Measurements from ENCODE around the gene TMEM184C. TPM values are rescaled to one million over a fixed set of nuclear protein-coding genes. Genes with fewer than 3 reads are reported as not detected.

Gene TMEM184C
- total RNA-seq, 1 experiment from 2014 or later: 23.3 TPM

DNA sequence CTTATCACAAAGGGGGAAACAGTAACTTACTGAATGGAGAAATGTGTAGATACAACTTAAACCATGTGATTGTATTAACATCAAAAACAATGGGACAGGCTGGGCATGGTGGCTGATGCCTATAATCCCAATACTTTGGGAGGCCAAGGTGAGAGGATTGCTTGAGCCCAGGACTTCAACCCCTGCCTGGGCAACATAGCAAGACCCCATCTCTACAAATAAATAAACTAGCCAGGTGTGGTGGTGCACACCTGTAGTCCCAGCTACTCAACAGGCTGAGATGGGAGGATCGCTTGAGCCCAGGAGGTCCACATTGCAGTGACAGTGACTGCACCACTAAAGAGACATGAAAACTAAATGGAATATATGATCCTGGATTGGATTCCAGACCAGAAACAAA lies 26.4 kb downstream of the TMEM184C start:
- no peak for DNase-seq
- Mint-ChIP-seq H3K9me3 (ENCODE audit: low read depth, unreplicated experiment) (peaks cover 5% of the 10 kb centered on the region), H3K27me3 (ENCODE audit: unreplicated experiment) (no peaks in the 10 kb centered on the region), H3K36me3 (ENCODE audit: insufficient read depth, unreplicated experiment) (no peaks in the 10 kb centered on the region), H3K27ac (ENCODE audit: unreplicated experiment) (no peak overlapping the region), H3K4me3 (ENCODE audit: low read depth, unreplicated experiment) (no peak overlapping the region), H3K4me1 (ENCODE audit: low read depth, unreplicated experiment) (no peaks in the 10 kb centered on the region)
- BruUV-seq (replicated peaks): no TSS peak
- TF ChIP-seq, protein P1, sequence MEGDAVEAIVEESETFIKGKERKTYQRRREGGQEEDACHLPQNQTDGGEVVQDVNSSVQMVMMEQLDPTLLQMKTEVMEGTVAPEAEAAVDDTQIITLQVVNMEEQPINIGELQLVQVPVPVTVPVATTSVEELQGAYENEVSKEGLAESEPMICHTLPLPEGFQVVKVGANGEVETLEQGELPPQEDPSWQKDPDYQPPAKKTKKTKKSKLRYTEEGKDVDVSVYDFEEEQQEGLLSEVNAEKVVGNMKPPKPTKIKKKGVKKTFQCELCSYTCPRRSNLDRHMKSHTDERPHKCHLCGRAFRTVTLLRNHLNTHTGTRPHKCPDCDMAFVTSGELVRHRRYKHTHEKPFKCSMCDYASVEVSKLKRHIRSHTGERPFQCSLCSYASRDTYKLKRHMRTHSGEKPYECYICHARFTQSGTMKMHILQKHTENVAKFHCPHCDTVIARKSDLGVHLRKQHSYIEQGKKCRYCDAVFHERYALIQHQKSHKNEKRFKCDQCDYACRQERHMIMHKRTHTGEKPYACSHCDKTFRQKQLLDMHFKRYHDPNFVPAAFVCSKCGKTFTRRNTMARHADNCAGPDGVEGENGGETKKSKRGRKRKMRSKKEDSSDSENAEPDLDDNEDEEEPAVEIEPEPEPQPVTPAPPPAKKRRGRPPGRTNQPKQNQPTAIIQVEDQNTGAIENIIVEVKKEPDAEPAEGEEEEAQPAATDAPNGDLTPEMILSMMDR (IDR thresholded peaks at IDR 0.05; ENCODE audit: unreplicated experiment): no peak
- CTCF ChIA-PET: no interaction called here
- intact Hi-C loops (cut with micrococcal nuclease; ENCODE audit: unreplicated experiment): no loop called here

DNA sequence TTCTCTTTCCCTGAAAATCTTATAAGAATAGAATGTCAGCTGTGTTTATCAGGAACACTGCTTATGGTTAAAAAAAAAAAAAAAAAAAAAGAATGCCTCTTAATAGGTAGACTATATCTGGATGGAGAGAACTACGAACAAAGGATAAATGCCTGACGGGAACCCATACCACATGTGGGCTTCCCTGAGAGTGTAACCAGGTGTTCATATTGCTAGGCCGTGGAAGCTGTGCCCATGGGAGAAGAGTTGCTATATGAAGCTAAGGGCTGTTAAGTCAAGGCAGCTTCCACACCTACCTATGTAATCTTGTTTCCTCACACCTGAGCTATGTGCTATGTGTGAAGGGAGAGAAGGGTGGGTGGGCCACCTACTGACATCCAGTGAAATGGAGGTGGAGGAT lies 27.3 kb downstream of the TMEM184C start:
- no peaks in the 10 kb centered on the region for H3K27me3 Mint-ChIP-seq (ENCODE audit: unreplicated experiment)
- no peaks in the 10 kb centered on the region for H3K36me3 Mint-ChIP-seq (ENCODE audit: insufficient read depth, unreplicated experiment)
- H3K9me3 Mint-ChIP-seq (ENCODE audit: low read depth, unreplicated experiment): peaks cover 5% of the 10 kb centered on the region
- H3K27ac Mint-ChIP-seq (ENCODE audit: unreplicated experiment): no peak overlapping the region
- no peaks in the 10 kb centered on the region for H3K4me1 Mint-ChIP-seq (ENCODE audit: low read depth, unreplicated experiment)
- TF ChIP-seq, protein P1 (IDR thresholded peaks at IDR 0.05; ENCODE audit: unreplicated experiment): no peak
- DNase-seq: no peak
- BruUV-seq (replicated peaks): no TSS peak
- no peak overlapping the region for H3K4me3 Mint-ChIP-seq (ENCODE audit: low read depth, unreplicated experiment)
- CTCF ChIA-PET: no interaction called here
- intact Hi-C loops (cut with micrococcal nuclease; ENCODE audit: unreplicated experiment): no loop called here

DNA sequence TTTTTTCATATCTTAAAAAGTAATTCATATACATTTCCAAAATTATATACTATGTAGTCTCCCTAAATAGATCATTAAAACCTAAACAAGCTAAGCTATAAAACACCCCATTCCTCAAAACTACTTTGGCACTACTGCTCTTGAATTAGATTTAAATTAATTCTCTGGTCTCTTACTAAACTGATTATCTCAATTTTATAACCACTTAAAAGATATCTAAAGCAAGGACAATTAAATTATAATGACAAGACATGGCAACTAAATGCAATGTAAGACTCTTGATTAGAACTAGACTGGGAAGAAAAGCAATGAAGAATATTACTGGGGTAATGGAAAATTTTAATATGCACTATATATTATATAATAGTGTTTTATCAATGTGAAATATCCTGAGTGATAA lies 27.9 kb downstream of the TMEM184C start:
- DNase-seq: no peak
- CTCF ChIA-PET: no interaction called here
- no TSS peak for BruUV-seq (replicated peaks)
- peaks cover 5% of the 10 kb centered on the region for H3K9me3 Mint-ChIP-seq (ENCODE audit: low read depth, unreplicated experiment)
- H3K4me1 Mint-ChIP-seq (ENCODE audit: low read depth, unreplicated experiment): no peaks in the 10 kb centered on the region
- no peak overlapping the region for H3K4me3 Mint-ChIP-seq (ENCODE audit: low read depth, unreplicated experiment)
- intact Hi-C loops (cut with micrococcal nuclease; ENCODE audit: unreplicated experiment): no loop called here
- H3K36me3 Mint-ChIP-seq (ENCODE audit: insufficient read depth, unreplicated experiment): no peaks in the 10 kb centered on the region
- TF ChIP-seq, protein P1 (IDR thresholded peaks at IDR 0.05; ENCODE audit: unreplicated experiment): no peak
- H3K27me3 Mint-ChIP-seq (ENCODE audit: unreplicated experiment): no peaks in the 10 kb centered on the region
- H3K27ac Mint-ChIP-seq (ENCODE audit: unreplicated experiment): no peak overlapping the region

DNA sequence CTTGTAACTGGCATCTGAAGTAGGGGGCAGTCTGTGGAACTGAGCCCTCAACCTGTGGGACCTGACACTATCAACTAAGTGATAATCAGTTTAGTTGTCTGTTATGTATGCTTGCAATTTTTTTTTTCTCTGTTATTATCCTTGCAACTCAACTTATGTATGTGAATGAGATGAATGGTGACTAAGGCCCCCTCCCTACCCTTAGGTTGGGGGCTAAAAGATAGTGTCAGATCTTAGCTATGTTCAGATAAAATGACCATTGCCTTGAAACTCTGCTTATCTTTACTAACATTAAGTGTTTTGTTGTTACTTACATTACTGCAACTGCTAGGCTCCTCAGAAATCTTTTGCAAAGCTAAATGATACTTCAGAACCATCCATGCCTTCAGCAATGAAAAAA lies 31.5 kb downstream of the TMEM184C start:
- no peak overlapping the region for H3K4me3 Mint-ChIP-seq (ENCODE audit: low read depth, unreplicated experiment)
- no TSS peak for BruUV-seq (replicated peaks)
- CTCF ChIA-PET: interaction anchor here (0.7 kb wide), 1 partner anchor 54 kb away, joined by 5 read pairs; no protein-coding TSS in a partner anchor
- no peak for DNase-seq
- no peak overlapping the region for H3K27ac Mint-ChIP-seq (ENCODE audit: unreplicated experiment)
- TF ChIP-seq, protein P1 (IDR thresholded peaks at IDR 0.05; ENCODE audit: unreplicated experiment): no peak
- peaks cover 5% of the 10 kb centered on the region for H3K9me3 Mint-ChIP-seq (ENCODE audit: low read depth, unreplicated experiment)
- intact Hi-C loops (cut with micrococcal nuclease; ENCODE audit: unreplicated experiment): no loop called here
- no peaks in the 10 kb centered on the region for H3K27me3 Mint-ChIP-seq (ENCODE audit: unreplicated experiment)
- H3K36me3 Mint-ChIP-seq (ENCODE audit: insufficient read depth, unreplicated experiment): no peaks in the 10 kb centered on the region
- H3K4me1 Mint-ChIP-seq (ENCODE audit: low read depth, unreplicated experiment): no peaks in the 10 kb centered on the region

Measured in Calu3 (cell line).